Lung (tissue), 12 donors: ENCODE results near the gene BIN1. TPM values are rescaled to one million over a fixed set of nuclear protein-coding genes. Genes with fewer than 3 reads are reported as not detected.
A peak's percentile ranks its signal among the peaks of the same experiment; 100 is the strongest.

Experiments used
- ATAC-seq: fragments of 200-7000 bp; cut with Tn5 transposase; one replicate; pipeline ENCODE4 v1.9.1; 2020; ENCODE audit warnings: moderate number of reproducible peaks; ENCODE audit not compliant: insufficient read depth, low FRiP score
- DNase-seq, 3 donors: peaks; one replicate each; pipeline ENCODE4 v3.0.0-alpha.2; 2013 to 2017
- H3K27ac ChIP-seq, 2 donors: one replicate each; pipeline ENCODE4 v1.5.1; 2013; ENCODE audit warnings: mild to moderate bottlenecking in 2 of 2, moderate library complexity in 2 of 2, control low read depth in 1 of 2, inconsistent platforms in 1 of 2, low read depth in 1 of 2, low read length in 1 of 2
- H3K27me3 ChIP-seq, 3 donors: one replicate each; pipeline ENCODE4 v1.5.1; 2013; ENCODE audit warnings: low read length in 2 of 3; ENCODE audit not compliant: control insufficient read depth in 3 of 3, insufficient read depth in 3 of 3
- H3K36me3 ChIP-seq, 4 donors: one replicate each; pipeline ENCODE4 v1.5.1; 2013; ENCODE audit warnings: low read length in 4 of 4, mild to moderate bottlenecking in 1 of 4, moderate library complexity in 1 of 4; ENCODE audit not compliant: control insufficient read depth in 4 of 4, insufficient read depth in 4 of 4
- H3K4me1 ChIP-seq, 5 donors: one replicate each; pipeline ENCODE4 v1.5.1; 2013; ENCODE audit warnings: low read length in 5 of 5, mild to moderate bottlenecking in 2 of 5, moderate library complexity in 1 of 5; ENCODE audit not compliant: control insufficient read depth in 5 of 5, insufficient read depth in 5 of 5
- H3K4me3 ChIP-seq: one replicate; pipeline ENCODE4 v1.5.1; 2013; ENCODE audit warnings: mild to moderate bottlenecking, control low read depth, moderate library complexity
- H3K9ac ChIP-seq, 2 donors: one replicate each; pipeline ENCODE4 v1.5.1; 2013; ENCODE audit warnings: low read length in 2 of 2, control low read depth in 1 of 2; ENCODE audit not compliant: insufficient read depth in 1 of 2
- H3K9me3 ChIP-seq, 4 donors: one replicate each; pipeline ENCODE4 v1.5.1; 2013; ENCODE audit warnings: low read length in 3 of 4, mild to moderate bottlenecking in 1 of 4, moderate library complexity in 1 of 4; ENCODE audit not compliant: control insufficient read depth in 4 of 4, insufficient read depth in 3 of 4
- CTCF ChIP-seq: IDR thresholded peaks from 2 replicates; pipeline ENCODE4 v1.5.1; 2012; ENCODE audit warnings: mild to moderate bottlenecking; ENCODE audit errors: control extremely low read depth, extremely low read depth
- WGBS, 2 donors: extraction: QIAGEN DNeasy Blood & Tissue Kit; methylation state at CpG; one replicate each; pipeline ENCODE4 v1.1.7; 2013; 5-methylcytosine and 5-hydroxymethylcytosine counted together
- polyA plus RNA-seq, 2 donors: library from polyadenylated mRNA; stranded (reverse); fragments of 200-250 nt; gene quantifications; one replicate each; pipeline ENCODE4 v1.2.1, GENCODE V29; 2013
- total RNA-seq, 2 donors: library from RNA; depleted of rRNA in 1 of 2; stranded (reverse); fragments of >200 nt in 1 of 2; gene quantifications; one replicate each; pipeline ENCODE4 v1.2.1, GENCODE V29; 2014 to 2021
- donor health status: control.
- donor health status: control.
- donor health status: Bipolar disorder and iron deficiency.
- donor health status: healthy.
- donor health status: DM: yes; HTN: yes; CAD: no.

Gene BIN1
- total and polyA plus RNA-seq, 4 donors, result 28.8 to 41.7 (median 36.2) TPM

DNA sequence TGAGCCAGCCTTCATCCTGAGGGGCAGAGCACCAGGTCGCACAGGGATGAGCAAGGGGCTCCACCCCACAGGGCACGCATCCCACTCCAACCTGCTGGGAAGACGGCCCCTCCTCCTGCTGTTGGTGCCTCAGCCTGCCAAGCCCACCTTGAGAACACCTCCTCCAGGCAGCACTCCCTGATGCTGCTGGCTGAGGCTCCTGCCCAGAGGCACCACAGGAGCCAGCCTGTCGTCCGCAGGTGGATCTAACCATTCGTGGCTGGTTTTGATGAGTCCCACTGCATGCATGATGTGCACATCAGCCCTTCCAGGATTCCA lies 58.4 kb downstream of the BIN1 start:
- Histone ChIP-seq H3K9ac (no peak overlapping the region), H3K9me3 (peaks cover 0 to under 1% (median 0%) of the 10 kb centered on the region in 4 donors), H3K27me3 (no peaks in the 10 kb centered on the region), H3K4me1 (peaks cover 0 to 23% (median 4%) of the 10 kb centered on the region in 5 donors), H3K36me3 (peaks cover 0 to 19% (median 7%) of the 10 kb centered on the region in 4 donors), H3K4me3 (no peak overlapping the region), H3K27ac (no peak overlapping the region)
- ATAC-seq (no peak), DNase-seq (peak in 1 of 3 donors; percentile 11)
- no peak for TF ChIP-seq CTCF
- WGBS, 2 donors, result 90 to 97% methylated on average over 6 of the region's 6 CpGs

DNA sequence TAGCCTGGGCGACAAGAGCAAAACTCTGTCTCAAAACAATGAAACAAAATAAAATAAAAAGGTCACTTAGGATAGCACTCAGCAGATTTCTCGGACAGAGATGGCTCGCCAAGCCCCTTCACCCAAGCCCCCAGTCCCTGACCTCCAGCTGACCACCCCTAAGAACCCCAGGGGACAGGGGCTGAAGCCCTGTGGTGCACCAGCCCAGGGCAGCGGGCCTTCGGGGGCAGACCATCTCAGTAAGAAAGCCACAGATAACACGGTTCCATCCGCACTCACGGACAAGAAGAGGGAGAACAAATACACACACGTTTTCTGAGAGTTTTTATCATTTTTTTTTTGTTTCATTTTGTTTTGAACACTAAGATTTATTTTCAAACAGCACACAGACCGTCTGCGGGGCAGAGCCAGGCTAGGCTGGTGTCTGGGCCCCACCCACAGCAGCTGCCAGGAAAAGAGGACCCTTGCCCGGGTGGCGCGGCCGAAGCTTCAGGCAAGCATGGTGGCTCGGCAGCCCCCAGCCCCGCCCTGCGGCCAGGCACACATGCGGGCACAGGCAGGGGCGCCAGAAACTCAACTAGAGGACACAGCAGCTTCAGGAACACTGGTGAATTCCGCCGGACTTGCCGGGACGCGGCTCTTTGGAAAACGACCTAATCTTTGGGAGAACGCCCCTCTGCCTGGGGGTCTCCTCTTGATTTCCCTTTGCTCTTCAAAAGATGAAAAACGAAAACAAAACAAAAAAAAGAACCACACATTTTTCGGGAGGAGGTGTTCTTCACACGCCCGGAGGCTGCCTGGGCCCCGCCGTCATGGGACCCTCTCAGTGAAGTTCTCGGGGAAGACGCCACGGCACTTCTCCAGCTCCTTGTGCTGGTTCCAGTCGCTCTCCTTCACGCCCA lies 59.0 kb downstream of the BIN1 start:
- no peak overlapping the region for H3K9ac ChIP-seq
- no peak overlapping the region for H3K4me3 ChIP-seq
- H3K27ac ChIP-seq, result no peak overlapping the region
- TF ChIP-seq CTCF, result no peak
- peaks cover 0 to 23% (median 4%) of the 10 kb centered on the region in 5 donors for H3K4me1 ChIP-seq
- 94 to 96% methylated on average over 38 of the region's 38 CpGs for WGBS, 2 donors
- no peak for ATAC-seq
- peaks cover 0 to 19% (median 4%) of the 10 kb centered on the region in 4 donors for H3K36me3 ChIP-seq
- DNase-seq, result peak in 1 of 3 donors; percentile 10
- H3K9me3 ChIP-seq, result peaks cover 0 to 2% (median 0%) of the 10 kb centered on the region in 4 donors
- no peaks in the 10 kb centered on the region for H3K27me3 ChIP-seq

- Histone ChIP-seq H3K27me3 (no peaks in the 10 kb centered on the region), H3K4me1 (peaks cover 0 to 23% (median 4%) of the 10 kb centered on the region in 5 donors), H3K4me3 (no peak overlapping the region), H3K36me3 (peaks cover 0 to 19% (median 4%) of the 10 kb centered on the region in 4 donors), H3K27ac (no peak overlapping the region), H3K9me3 (peaks cover 0 to 2% (median 0%) of the 10 kb centered on the region in 4 donors), H3K9ac (no peak overlapping the region)
- WGBS, 2 donors, result 94 to 97% methylated on average over 8 of the region's 8 CpGs
- TF ChIP-seq CTCF, result no peak
- DNase-seq, result no peak
- ATAC-seq, result no peak
Observed at GRCh38 chr2:127047054-127047453, 59.9 kb downstream of the BIN1 start.
